GM12891 (cell line): ENCODE data around the gene C10orf120.

Experiments used
- DNase-seq: peaks from one replicate; pipeline ENCODE4 v3.0.0; 2011; ENCODE audit warnings: low spot score; ENCODE audit not compliant: insufficient read length
- FAIRE-seq: peaks from 2 replicates; lab custom pipeline; 2011; peaks lifted over from hg19 to GRCh38; lab: Jason Lieb, UNC
- PAX5 ChIP-seq: IDR thresholded peaks from 2 replicates; pipeline ENCODE4 v1.6.1; 2011; ENCODE audit warnings: low read length, moderate library complexity, mild to moderate bottlenecking; ENCODE audit not compliant: insufficient read depth, severe bottlenecking
- POLR2A ChIP-seq: IDR thresholded peaks from 2 replicates; pipeline ENCODE4 v1.6.1; 2011; ENCODE audit warnings: low read depth, low read length, control low read depth
- POLR2AphosphoS5 ChIP-seq: IDR thresholded peaks from 2 replicates; pipeline ENCODE4 v1.6.1; 2011; ENCODE audit warnings: low read depth, low read length, control low read depth
- POU2F2 ChIP-seq: IDR thresholded peaks from 2 replicates; pipeline ENCODE4 v1.6.1; 2011; ENCODE audit warnings: low read depth, mild to moderate bottlenecking, control low read depth, low read length, moderate library complexity
- SPI1 ChIP-seq: IDR thresholded peaks from 2 replicates; pipeline ENCODE4 v1.6.1; 2011; ENCODE audit warnings: low read depth, low read length, control low read depth
- TAF1 ChIP-seq: IDR thresholded peaks from 2 replicates; pipeline ENCODE4 v1.6.1; 2011; ENCODE audit warnings: low read depth, low read length, control low read depth

Gene C10orf120

GRCh38 chr10:122664501-122664900 is 35.1 kb downstream of the C10orf120 start:
- DNase-seq (no peak), FAIRE-seq (no peak)
- TF ChIP-seq POLR2AphosphoS5 = no peak
- TF ChIP-seq POLR2A = no peak
- TF ChIP-seq SPI1 = no peak
- TF ChIP-seq TAF1 = no peak
- no peak for TF ChIP-seq POU2F2

- DNase-seq (no peak), FAIRE-seq (no peak)
- TF ChIP-seq POU2F2 (no peak), POLR2A (no peak), TAF1 (no peak), PAX5 (no peak), POLR2AphosphoS5 (no peak), SPI1 (no peak)
Measured at GRCh38 chr10:122663516-122664130, 36.0 kb downstream of the C10orf120 start.

GRCh38 chr10:122662231-122662630 is 37.4 kb downstream of the C10orf120 start:
- FAIRE-seq (no peak), DNase-seq (no peak)
- no peak for TF ChIP-seq PAX5
- TF ChIP-seq POU2F2 = no peak
- TF ChIP-seq POLR2A = no peak
- no peak for TF ChIP-seq SPI1
- TF ChIP-seq TAF1 = no peak
- TF ChIP-seq POLR2AphosphoS5 = no peak

- FAIRE-seq (no peak), DNase-seq (no peak)
- TF ChIP-seq PAX5 (no peak), TAF1 (no peak)
Measured at GRCh38 chr10:122660696-122661095, 39.0 kb downstream of the C10orf120 start.

DNA sequence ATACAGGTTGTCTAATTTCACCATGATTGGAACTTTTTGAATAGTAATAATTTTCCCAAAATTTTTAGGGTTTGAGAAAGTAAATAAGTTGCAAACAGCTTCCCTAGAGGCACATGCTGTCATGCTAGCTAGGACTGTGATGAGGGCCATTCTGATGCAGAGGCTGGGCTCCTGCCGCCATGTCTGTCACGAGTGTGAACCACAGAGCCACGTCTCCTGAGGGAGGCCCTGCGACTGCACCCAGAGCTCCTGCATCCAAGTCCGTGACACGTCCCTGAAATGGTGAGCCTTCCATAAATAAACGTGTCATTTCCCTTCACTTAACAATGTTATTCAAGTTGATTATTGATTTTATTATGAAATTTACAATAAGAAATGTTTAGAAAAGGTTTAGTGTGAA is 40.0 kb downstream of the C10orf120 start:
- no peak for FAIRE-seq
- no peak for TF ChIP-seq POLR2A
- TF ChIP-seq POU2F2 = no peak
- TF ChIP-seq POLR2AphosphoS5 = no peak
- no peak for TF ChIP-seq PAX5
- TF ChIP-seq TAF1 = no peak
- no peak for TF ChIP-seq SPI1
- DNase-seq = no peak

- no peak for DNase-seq
- FAIRE-seq = no peak
- no peak for TF ChIP-seq POU2F2
- TF ChIP-seq TAF1 = no peak
- TF ChIP-seq POLR2A = no peak
- TF ChIP-seq POLR2AphosphoS5 = no peak
- TF ChIP-seq PAX5 = no peak
Measured at GRCh38 chr10:122659126-122659525, 40.5 kb downstream of the C10orf120 start.

DNA sequence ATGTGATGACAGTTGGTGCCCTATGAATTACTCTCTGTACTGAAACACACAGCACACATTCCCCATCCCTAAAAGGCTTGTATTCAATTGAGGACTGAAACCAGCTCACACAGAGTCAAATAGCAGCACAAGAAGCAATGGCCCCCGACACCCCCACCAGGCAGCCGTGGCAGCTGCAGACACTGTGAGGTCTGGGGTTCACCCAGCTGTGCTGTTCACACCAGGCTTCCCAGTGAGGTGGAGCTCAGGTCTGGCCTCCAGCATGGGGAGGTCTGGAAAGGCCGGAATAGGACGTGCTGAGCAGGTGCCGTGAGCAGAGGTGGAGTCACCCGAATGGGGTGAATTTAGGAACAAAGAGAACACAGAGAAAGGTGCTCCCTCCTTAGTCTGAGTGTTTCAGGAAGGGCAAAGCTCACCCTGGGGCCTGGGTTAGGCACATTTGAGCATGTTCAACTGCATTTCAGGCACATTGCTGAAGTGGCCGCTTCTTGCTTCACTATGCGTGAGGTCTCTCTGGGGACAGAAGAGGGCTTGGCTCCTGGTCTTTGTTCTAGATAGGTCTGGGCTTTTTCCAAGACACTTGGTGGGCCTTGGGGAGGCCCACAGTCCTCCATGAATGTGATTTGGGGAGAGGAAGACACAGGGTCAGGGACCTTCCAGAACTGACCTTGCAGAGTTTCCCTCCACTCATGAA is 41.1 kb downstream of the C10orf120 start:
- DNase-seq = no peak
- no peak for FAIRE-seq
- TF ChIP-seq TAF1 = no peak
- no peak for TF ChIP-seq SPI1
- TF ChIP-seq POLR2A = no peak
- no peak for TF ChIP-seq PAX5
- TF ChIP-seq POLR2AphosphoS5 = no peak
- no peak for TF ChIP-seq POU2F2

DNA sequence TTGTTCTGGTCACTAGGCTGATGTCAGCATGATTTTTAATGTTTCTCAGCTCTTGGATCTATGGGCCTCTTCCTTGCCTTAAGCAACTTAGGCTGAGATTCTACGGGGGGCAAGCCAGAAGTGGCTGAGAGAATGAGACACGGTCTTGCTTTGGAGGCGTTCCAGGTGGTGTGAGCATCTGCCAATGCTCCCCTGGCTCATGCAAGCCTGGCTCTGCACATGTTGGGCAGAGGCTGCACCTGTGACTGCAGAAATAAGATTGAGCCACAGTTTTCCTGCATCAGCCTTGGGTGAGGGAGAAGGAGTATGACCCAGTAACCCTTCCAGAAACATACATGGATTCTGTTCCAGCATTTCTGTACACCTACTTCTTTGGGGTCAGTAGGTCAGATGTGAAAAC is 41.9 kb downstream of the C10orf120 start:
- no peak for TF ChIP-seq POLR2AphosphoS5
- no peak for TF ChIP-seq POU2F2
- TF ChIP-seq SPI1 = no peak
- no peak for TF ChIP-seq TAF1
- no peak for TF ChIP-seq PAX5
- TF ChIP-seq POLR2A = no peak
- no peak for DNase-seq
- FAIRE-seq = no peak

- DNase-seq (no peak), FAIRE-seq (no peak)
- TF ChIP-seq POLR2A = no peak
- TF ChIP-seq TAF1 = no peak
- no peak for TF ChIP-seq PAX5
- TF ChIP-seq SPI1 = no peak
- TF ChIP-seq POU2F2 = no peak
- no peak for TF ChIP-seq POLR2AphosphoS5
Measured at GRCh38 chr10:122657255-122657654, 42.4 kb downstream of the C10orf120 start.

- TF ChIP-seq SPI1 (no peak), PAX5 (no peak), POLR2AphosphoS5 (no peak), POLR2A (no peak), POU2F2 (no peak), TAF1 (no peak)
- FAIRE-seq = no peak
- no peak for DNase-seq
Measured at GRCh38 chr10:122656741-122657140, 42.9 kb downstream of the C10orf120 start.
